MM.1S (cell line): ENCODE measurements around the gene FGD2.

Source experiments
- DNase-seq: peaks from one replicate; pipeline ENCODE4 v3.0.0-alpha.2; 2015
- H2AFZ ChIP-seq: fragments of 300-600 bp; sonication (generic); 2 replicates; pipeline ENCODE4 v1.6.0; 2016; ENCODE audit warnings: antibody characterized with exemption, low read length
- H3F3A ChIP-seq: fragments of 300-600 bp; sonication (generic); 2 replicates; pipeline ENCODE4 v1.6.1; 2016; ENCODE audit warnings: mild to moderate bottlenecking, antibody characterized with exemption, low read length, moderate library complexity, mixed read lengths; ENCODE audit not compliant: insufficient read depth
- H3K27ac ChIP-seq: fragments of 300-600 bp; sonication (generic); 2 replicates; pipeline ENCODE4 v1.5.1; 2016; ENCODE audit warnings: mild to moderate bottlenecking, low read length
- H3K27me3 ChIP-seq: fragments of 300-600 bp; sonication (generic); replicated peaks from 2 replicates; pipeline ENCODE4 v1.6.0; 2016; ENCODE audit warnings: low read length; ENCODE audit not compliant: insufficient read depth
- H3K36me3 ChIP-seq: fragments of 300-600 bp; sonication (generic); replicated peaks from 2 replicates; pipeline ENCODE4 v1.6.1; 2016; ENCODE audit warnings: mild to moderate bottlenecking, low read length, mixed read lengths; ENCODE audit not compliant: insufficient read depth
- H3K4me1 ChIP-seq: fragments of 300-600 bp; sonication (generic); 2 replicates; pipeline ENCODE4 v1.6.1; 2016; ENCODE audit warnings: low read length, mixed read lengths
- H3K4me2 ChIP-seq: fragments of 300-600 bp; sonication (generic); 2 replicates; pipeline ENCODE4 v1.6.0; 2016; ENCODE audit warnings: low read depth, low read length
- H3K4me3 ChIP-seq: fragments of 300-600 bp; sonication (generic); 2 replicates; pipeline ENCODE4 v1.5.1; 2016; ENCODE audit warnings: low read length, mixed read lengths
- H3K79me2 ChIP-seq: fragments of 300-600 bp; sonication (generic); 2 replicates; pipeline ENCODE4 v1.6.1; 2016; ENCODE audit warnings: mixed run types, low read length, mixed read lengths
- H3K9ac ChIP-seq: fragments of 300-600 bp; sonication (generic); 2 replicates; pipeline ENCODE4 v1.6.1; 2016; ENCODE audit warnings: low read length, mixed read lengths
- H3K9me2 ChIP-seq: fragments of 300-600 bp; sonication (generic); replicated peaks from 2 replicates; pipeline ENCODE4 v1.6.1; 2016; ENCODE audit warnings: mild to moderate bottlenecking, low read length, mixed read lengths; ENCODE audit not compliant: insufficient read depth
- H3K9me3 ChIP-seq: fragments of 300-600 bp; sonication (generic); replicated peaks from 2 replicates; pipeline ENCODE4 v1.6.1; 2016; ENCODE audit warnings: mild to moderate bottlenecking, low read length, mixed read lengths; ENCODE audit not compliant: insufficient read depth
- H4K20me1 ChIP-seq: fragments of 300-600 bp; sonication (generic); 2 replicates; pipeline ENCODE4 v1.6.1; 2016; ENCODE audit warnings: mild to moderate bottlenecking, low read length, moderate library complexity, mixed read lengths; ENCODE audit not compliant: insufficient read depth
- EZH2 ChIP-seq: fragments of 300-600 bp; sonication (generic); optimal IDR thresholded peaks from 2 replicates; pipeline ENCODE3; 2017; ENCODE audit warnings: low read depth, mild to moderate bottlenecking, antibody characterized with exemption, low read length, mixed read lengths
- EZH2phosphoT487 ChIP-seq: fragments of 300-600 bp; sonication (generic); IDR thresholded peaks from 2 replicates; pipeline ENCODE4 v1.6.1; 2018; ENCODE audit warnings: antibody characterized with exemption, low read length
- TF ChIP-seq, protein P1 (sequence below): fragments of 300-600 bp; sonication (generic); IDR thresholded peaks from 2 replicates; pipeline ENCODE4 v1.5.1; 2016; ENCODE audit warnings: antibody characterized with exemption, low read length, mixed read lengths

The FGD2 gene

DNA sequence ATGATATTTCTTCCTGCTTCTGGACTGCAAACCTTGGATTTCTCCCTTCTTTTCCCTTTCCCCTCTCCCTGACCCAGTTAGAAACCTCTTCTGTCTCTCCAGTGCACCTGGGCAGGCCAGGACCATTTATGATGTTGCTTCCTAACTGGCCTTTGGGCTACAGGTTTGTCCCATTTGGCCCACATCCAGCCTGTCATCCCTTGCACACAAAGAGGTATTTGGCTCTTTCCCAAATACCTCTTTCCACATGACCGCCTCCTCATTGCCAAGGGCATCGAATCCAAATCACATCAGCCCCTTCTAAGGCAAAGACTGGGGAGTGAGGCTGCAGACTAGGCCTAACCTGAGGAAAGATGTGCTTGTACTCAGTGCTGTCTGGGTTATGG is 13.6 kb downstream of the FGD2 start:
- no peak overlapping the region for H3K4me3 ChIP-seq
- no peaks in the 10 kb centered on the region; the same call in 1 of the 2 replicates for H3F3A ChIP-seq
- no peaks in the 10 kb centered on the region for H3K27me3 ChIP-seq
- H3K27ac ChIP-seq = no peak overlapping the region
- TF ChIP-seq, protein P1, sequence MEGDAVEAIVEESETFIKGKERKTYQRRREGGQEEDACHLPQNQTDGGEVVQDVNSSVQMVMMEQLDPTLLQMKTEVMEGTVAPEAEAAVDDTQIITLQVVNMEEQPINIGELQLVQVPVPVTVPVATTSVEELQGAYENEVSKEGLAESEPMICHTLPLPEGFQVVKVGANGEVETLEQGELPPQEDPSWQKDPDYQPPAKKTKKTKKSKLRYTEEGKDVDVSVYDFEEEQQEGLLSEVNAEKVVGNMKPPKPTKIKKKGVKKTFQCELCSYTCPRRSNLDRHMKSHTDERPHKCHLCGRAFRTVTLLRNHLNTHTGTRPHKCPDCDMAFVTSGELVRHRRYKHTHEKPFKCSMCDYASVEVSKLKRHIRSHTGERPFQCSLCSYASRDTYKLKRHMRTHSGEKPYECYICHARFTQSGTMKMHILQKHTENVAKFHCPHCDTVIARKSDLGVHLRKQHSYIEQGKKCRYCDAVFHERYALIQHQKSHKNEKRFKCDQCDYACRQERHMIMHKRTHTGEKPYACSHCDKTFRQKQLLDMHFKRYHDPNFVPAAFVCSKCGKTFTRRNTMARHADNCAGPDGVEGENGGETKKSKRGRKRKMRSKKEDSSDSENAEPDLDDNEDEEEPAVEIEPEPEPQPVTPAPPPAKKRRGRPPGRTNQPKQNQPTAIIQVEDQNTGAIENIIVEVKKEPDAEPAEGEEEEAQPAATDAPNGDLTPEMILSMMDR = no peak
- no peak for TF ChIP-seq EZH2phosphoT487
- TF ChIP-seq EZH2 = no peak
- peaks cover 14% of the 10 kb centered on the region for H3K4me1 ChIP-seq
- no peaks in the 10 kb centered on the region for H3K9me2 ChIP-seq
- no peaks in the 10 kb centered on the region for H3K79me2 ChIP-seq
- H3K36me3 ChIP-seq = no peaks in the 10 kb centered on the region
- no peaks in the 10 kb centered on the region for H4K20me1 ChIP-seq
- no peaks in the 10 kb centered on the region for H3K9me3 ChIP-seq
- no peak overlapping the region for H3K9ac ChIP-seq
- DNase-seq = no peak
- H3K4me2 ChIP-seq = no peak overlapping the region
- peak overlapping the region; percentile 29; the same call in 1 of the 2 replicates for H2AFZ ChIP-seq

DNA sequence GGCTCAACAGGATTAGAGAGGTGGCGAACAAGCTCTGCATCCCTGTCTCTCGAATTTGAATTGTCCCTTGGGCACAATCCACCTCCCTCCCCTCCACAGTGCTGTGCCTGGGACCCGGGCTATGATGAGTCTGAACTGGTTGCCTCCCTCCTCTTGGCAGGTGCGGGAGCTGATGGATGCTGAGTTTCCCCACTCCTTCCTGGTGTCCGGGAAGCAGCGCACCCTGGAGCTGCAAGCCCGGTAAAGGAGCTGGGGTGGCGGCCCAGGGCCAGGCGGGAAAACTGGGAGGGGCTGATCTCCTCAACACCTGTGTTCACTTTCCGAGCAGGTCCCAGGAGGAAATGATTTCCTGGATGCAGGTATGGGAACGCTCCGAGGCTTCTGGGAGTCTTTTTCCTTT is 14.9 kb downstream of the FGD2 start:
- no peaks in the 10 kb centered on the region for H3K27me3 ChIP-seq
- H3K9me2 ChIP-seq = no peaks in the 10 kb centered on the region
- H3K4me1 ChIP-seq = peaks cover 24% of the 10 kb centered on the region
- no peaks in the 10 kb centered on the region for H3K9me3 ChIP-seq
- H3K27ac ChIP-seq = no peak overlapping the region
- H3K79me2 ChIP-seq = no peaks in the 10 kb centered on the region
- DNase-seq = no peak
- no peak overlapping the region for H3K9ac ChIP-seq
- TF ChIP-seq EZH2phosphoT487 (no peak), EZH2 (no peak)
- TF ChIP-seq, protein P1 = no peak
- no peak overlapping the region for H3K4me2 ChIP-seq
- no peaks in the 10 kb centered on the region for H3K36me3 ChIP-seq
- no peak overlapping the region for H3K4me3 ChIP-seq
- peaks cover 2% of the 10 kb centered on the region for H3F3A ChIP-seq
- no peaks in the 10 kb centered on the region for H4K20me1 ChIP-seq
- no peak overlapping the region for H2AFZ ChIP-seq

DNA sequence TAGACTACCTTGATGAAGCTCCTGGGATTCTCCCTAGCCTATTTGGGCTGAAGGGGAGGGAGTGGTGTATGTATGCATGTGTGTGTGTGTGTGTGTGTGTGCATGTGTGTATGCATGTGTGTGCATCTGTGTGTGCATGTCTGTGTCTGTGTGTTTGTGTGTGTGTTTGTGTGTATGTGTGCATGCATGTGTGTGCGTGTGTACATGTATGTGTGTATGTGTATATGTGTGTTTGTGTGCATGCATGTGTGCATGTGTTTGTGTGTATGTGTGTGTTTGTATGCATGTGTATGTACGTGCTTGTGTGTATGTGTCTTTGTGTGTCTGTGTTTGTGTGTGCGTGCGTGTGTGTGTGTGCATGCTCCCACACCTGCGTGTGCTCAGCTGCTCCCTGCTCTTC is 15.4 kb downstream of the FGD2 start:
- Histone ChIP-seq H4K20me1 (no peaks in the 10 kb centered on the region), H3K27me3 (no peaks in the 10 kb centered on the region), H3K4me2 (no peak overlapping the region), H3K36me3 (no peaks in the 10 kb centered on the region), H3K4me3 (no peak overlapping the region), H3K9me2 (no peaks in the 10 kb centered on the region), H3K4me1 (peaks cover 24% of the 10 kb centered on the region), H3K79me2 (no peaks in the 10 kb centered on the region), H3K9ac (no peak overlapping the region), H3F3A (peaks cover 2% of the 10 kb centered on the region), H3K27ac (no peak overlapping the region), H2AFZ (no peak overlapping the region), H3K9me3 (no peaks in the 10 kb centered on the region)
- no peak for DNase-seq
- TF ChIP-seq EZH2 (no peak), EZH2phosphoT487 (no peak)
- TF ChIP-seq, protein P1 = no peak
